HepG2 (cell line): Measurements from ENCODE around the gene RBM3. TPM values are rescaled to one million over a fixed set of nuclear protein-coding genes. Genes with fewer than 3 reads are reported as not detected.
A peak's percentile ranks its signal among the peaks of the same experiment; 100 is the strongest.

Experiments
- ARNT2 ChIP-seq: sonication (generic); formaldehyde crosslinking; IDR thresholded peaks from 2 replicates; pipeline ENCODE4 v1.8.0; 2022; ENCODE audit warnings: mild to moderate bottlenecking, low read depth, missing genetic modification reagents, moderate library complexity
- DNMT3B ChIP-seq: conservative IDR thresholded peaks from 2 replicates; pipeline ENCODE4 v1.6.1; 2016; ENCODE audit warnings: missing biosample characterization, control low read depth
- GZF1 ChIP-seq: sonication (generic); formaldehyde crosslinking; IDR thresholded peaks from 2 replicates; pipeline ENCODE4 v1.5.1; 2020; ENCODE audit warnings: mild to moderate bottlenecking, missing genetic modification reagents
- KAT7 ChIP-seq: IDR thresholded peaks from 2 replicates; pipeline ENCODE4 v1.6.1; 2018; ENCODE audit warnings: borderline replicate concordance, missing compliant biosample characterization
- MAX ChIP-seq: IDR thresholded peaks from 2 replicates; pipeline ENCODE4 v1.6.1; 2012; ENCODE audit warnings: inconsistent platforms
- MXI1 ChIP-seq: IDR thresholded peaks from 3 replicates; pipeline ENCODE4 v1.6.1; 2012; ENCODE audit warnings: low read depth, low read length, inconsistent platforms, borderline replicate concordance
- NCOA2 ChIP-seq: sonication (generic); formaldehyde crosslinking; IDR thresholded peaks from 2 replicates; pipeline ENCODE4 v1.8.0; 2022; ENCODE audit warnings: inconsistent platforms
- PHF21A ChIP-seq: sonication (generic); formaldehyde crosslinking; IDR thresholded peaks from 2 replicates; pipeline ENCODE4 v1.5.0; 2020; ENCODE audit warnings: mild to moderate bottlenecking, missing genetic modification reagents
- PHF8 ChIP-seq: sonication (generic); formaldehyde crosslinking; IDR thresholded peaks from 2 replicates; pipeline ENCODE4 v1.5.0; 2020; ENCODE audit warnings: missing genetic modification reagents
- POLR2A ChIP-seq, 2 experiments: IDR thresholded peaks; 2 replicates each; pipeline ENCODE4 v1.6.1; 2011; ENCODE audit warnings: low read depth in 2 of 2, low read length in 2 of 2, mild to moderate bottlenecking in 1 of 2, moderate library complexity in 1 of 2; ENCODE audit not compliant: insufficient read depth in 1 of 2
- POLR2AphosphoS2 ChIP-seq: IDR thresholded peaks from 2 replicates; pipeline ENCODE4 v1.6.1; 2011; ENCODE audit warnings: low read depth, low read length, improper control_type of control experiment
- PREB ChIP-seq: sonication (generic); formaldehyde crosslinking; IDR thresholded peaks from 2 replicates; pipeline ENCODE4 v1.4.0; 2020; ENCODE audit warnings: missing genetic modification reagents
- RFX3 ChIP-seq: IDR thresholded peaks from 2 replicates; pipeline ENCODE4 v1.6.1; 2016; ENCODE audit warnings: missing biosample characterization, missing genetic modification reagents
- SYNCRIP ChIP-seq: fragments of 200-400 bp; formaldehyde crosslinking; IDR thresholded peaks from 2 replicates; pipeline ENCODE4 v1.6.1; 2018; ENCODE audit warnings: mild to moderate bottlenecking, low read depth, low read length; ENCODE audit not compliant: insufficient read depth
- THAP11 ChIP-seq: IDR thresholded peaks from 2 replicates; pipeline ENCODE4 v1.6.1; 2016; ENCODE audit warnings: missing biosample characterization, missing genetic modification reagents
- ZFP90 ChIP-seq: sonication (generic); formaldehyde crosslinking; IDR thresholded peaks from 2 replicates; pipeline ENCODE4 v1.8.0; 2022; ENCODE audit warnings: missing genetic modification reagents, mild to moderate bottlenecking, inconsistent platforms, borderline replicate concordance
- ZNF253 ChIP-seq: sonication (generic); formaldehyde crosslinking; IDR thresholded peaks from 2 replicates; pipeline ENCODE4 v1.8.0; 2022; ENCODE audit warnings: mild to moderate bottlenecking, missing genetic modification reagents, borderline replicate concordance
- ZNF263 ChIP-seq: sonication (generic); formaldehyde crosslinking; IDR thresholded peaks from 2 replicates; pipeline ENCODE4 v1.4.0; 2020; ENCODE audit warnings: missing genetic modification reagents
- ZNF326 ChIP-seq: sonication (generic); formaldehyde crosslinking; IDR thresholded peaks from 2 replicates; pipeline ENCODE4 v1.4.0; 2020; ENCODE audit warnings: missing genetic modification reagents, borderline replicate concordance
- ZNF354B ChIP-seq: sonication (generic); formaldehyde crosslinking; IDR thresholded peaks from 2 replicates; pipeline ENCODE4 v1.8.0; 2022; ENCODE audit warnings: mild to moderate bottlenecking, missing genetic modification reagents
- ZNF432 ChIP-seq: sonication (generic); formaldehyde crosslinking; IDR thresholded peaks from 2 replicates; pipeline ENCODE4 v1.5.0; 2020; ENCODE audit warnings: missing genetic modification reagents, mild to moderate bottlenecking, borderline replicate concordance
- ZNF543 ChIP-seq: sonication (generic); formaldehyde crosslinking; IDR thresholded peaks from 2 replicates; pipeline ENCODE4 v1.4.0; 2020; ENCODE audit warnings: mild to moderate bottlenecking, missing genetic modification reagents
- ZNF552 ChIP-seq: sonication (generic); formaldehyde crosslinking; IDR thresholded peaks from 2 replicates; pipeline ENCODE4 v1.9.0; 2022; ENCODE audit warnings: missing genetic modification reagents, mild to moderate bottlenecking, borderline replicate concordance
- ZNF652 ChIP-seq: IDR thresholded peaks from 2 replicates; pipeline ENCODE4 v1.6.1; 2016; ENCODE audit warnings: low read depth, borderline replicate concordance
- ZNF761 ChIP-seq: sonication (generic); formaldehyde crosslinking; conservative IDR thresholded peaks from 2 replicates; pipeline ENCODE4 v1.4.0; 2020; ENCODE audit warnings: mild to moderate bottlenecking, missing genetic modification reagents
- polyA plus RNA-seq, 8 experiments: library from polyadenylated mRNA; depleted of rRNA in 3 of 8; stranded (reverse) in 7 of 8; unstranded in 1 of 8; fragments of >200 nt; fragmentation: Illumina TruSeq in 4 of 8; extraction: Trizol in 4 of 8; gene quantifications; 2 replicates each; pipeline versions ENCODE4 v1.2.1 to v1.2.3, GENCODE V29; 2011 to 2016; ENCODE audit warnings: low read depth in 4 of 8, missing spikeins in 1 of 8, mixed read lengths in 1 of 8; ENCODE audit not compliant: insufficient read depth in 1 of 8
- total RNA-seq, 5 experiments: library from RNA; depleted of rRNA; stranded (reverse); fragments of >200 nt; fragmentation: Illumina TruSeq; extraction: Trizol; gene quantifications; 2 replicates each; pipeline ENCODE4 v1.2.3, GENCODE V29; 2016; ENCODE audit warnings: low read depth in 1 of 5

The RBM3 gene
- total and polyA plus RNA-seq, 2 of the 13 experiments (the other 11 are each of a cell fraction or from before 2014, with no cell fraction given): 123 to 182 TPM

DNA sequence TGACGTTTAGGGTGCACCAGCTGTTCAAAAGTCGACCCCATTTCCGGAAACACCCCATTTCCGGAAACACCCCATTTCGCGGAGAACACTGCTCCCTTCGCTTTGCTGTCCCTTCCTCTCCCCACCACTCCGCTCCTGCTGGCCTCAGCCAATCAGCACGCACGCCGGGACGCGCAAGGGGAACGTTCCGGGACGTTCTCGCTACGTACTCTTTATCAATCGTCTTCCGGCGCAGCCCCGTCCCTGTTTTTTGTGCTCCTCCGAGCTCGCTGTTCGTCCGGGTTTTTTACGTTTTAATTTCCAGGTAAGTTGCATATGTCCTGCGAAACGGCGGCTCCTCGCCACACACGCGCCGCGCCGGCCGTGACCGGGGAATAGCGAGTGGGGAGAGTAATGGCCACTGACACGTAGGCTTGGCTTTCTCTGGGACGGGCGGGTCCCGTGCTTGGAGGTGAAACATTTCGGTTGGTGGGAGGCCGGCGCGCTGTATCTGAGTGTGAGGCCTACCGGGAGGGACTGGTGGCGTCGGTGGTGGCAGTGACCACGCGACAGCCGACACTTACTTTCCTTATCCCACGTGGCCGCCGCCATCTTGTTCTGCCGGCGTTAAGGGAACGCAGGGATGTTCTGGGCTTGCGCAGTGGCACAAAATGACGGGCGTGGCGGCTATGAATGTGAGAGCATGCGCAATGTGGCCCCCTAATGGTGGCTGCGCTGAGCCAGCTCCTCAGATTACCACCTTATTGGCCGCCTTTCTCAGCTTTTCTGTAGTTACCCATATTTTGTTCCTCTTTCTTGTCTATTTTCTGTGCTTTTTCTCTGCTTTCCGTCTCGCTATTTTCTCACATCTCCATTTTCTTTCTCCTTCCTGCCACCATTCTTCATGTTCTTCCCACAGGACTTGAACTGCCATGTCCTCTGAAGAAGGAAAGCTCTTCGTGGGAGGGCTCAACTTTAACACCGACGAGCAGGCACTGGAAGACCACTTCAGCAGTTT lies at the start of gene RBM3 (continued):
- TF ChIP-seq ZNF263 (CRISPR knock-in tag) (no peak), ZNF253 (CRISPR knock-in tag) (no peak), SYNCRIP (no peak), GZF1 (CRISPR knock-in tag) (no peak), DNMT3B (CRISPR knock-in tag) (no peak), ZNF761 (CRISPR knock-in tag) (no peak), ZFP90 (CRISPR knock-in tag) (peak; percentile 54; the same call in 1 of the 2 replicates), ZNF652 (no peak), POLR2AphosphoS2 (peak; percentile 66; the same call in 1 of the 2 replicates), PREB (CRISPR knock-in tag) (no peak), ZNF354B (CRISPR knock-in tag) (no peak), RFX3 (CRISPR knock-in tag) (no peak), POLR2A (IDR thresholded peaks at IDR 0.05; ENCODE audit: insufficient read depth in 1 of 2, low read depth in 2 of 2, low read length in 2 of 2) (peak; percentile 62 to 91), PHF8 (CRISPR knock-in tag) (peak; percentile 79), MXI1 (peak; percentile 61; the same call in 1 of the 3 replicates), MAX (peak; percentile 94), ARNT2 (0 out of 2 replicates have a peak, but pooled peaks have one; percentile 39), NCOA2 (CRISPR knock-in tag) (no peak), THAP11 (CRISPR knock-in tag) (peak; percentile 87), ZNF543 (CRISPR knock-in tag) (no peak), PHF21A (CRISPR knock-in tag) (0 out of 2 replicates have a peak, but pooled peaks have one; percentile 33), ZNF432 (CRISPR knock-in tag) (no peak), ZNF326 (CRISPR knock-in tag) (no peak), ZNF552 (CRISPR knock-in tag) (no peak), KAT7 (CRISPR knock-in tag) (no peak; the same call in none of the 2 replicates)
